ENCODE data around the gene RNGTT.

Gene RNGTT

GRCh38 chr6:88867841-88868731 is 95.3 kb downstream of the RNGTT start:
- Mint-ChIP-seq H3K27me3 (ENCODE audit: low read depth) (no peaks in the 10 kb centered on the region), H3K9me3 (no peaks in the 10 kb centered on the region), H3K36me3 (ENCODE audit: low read depth) (no peaks in the 10 kb centered on the region), H3K4me3 (no peak overlapping the region), H3K27ac (peak overlapping the region; percentile 80 to 89 (median 84)), H3K4me1 (peaks cover 19% of the 10 kb centered on the region)
- TF ChIP-seq CTCF (IDR thresholded peaks at IDR 0.05; ENCODE audit: unreplicated experiment in 3 of 3): no peak

DNA sequence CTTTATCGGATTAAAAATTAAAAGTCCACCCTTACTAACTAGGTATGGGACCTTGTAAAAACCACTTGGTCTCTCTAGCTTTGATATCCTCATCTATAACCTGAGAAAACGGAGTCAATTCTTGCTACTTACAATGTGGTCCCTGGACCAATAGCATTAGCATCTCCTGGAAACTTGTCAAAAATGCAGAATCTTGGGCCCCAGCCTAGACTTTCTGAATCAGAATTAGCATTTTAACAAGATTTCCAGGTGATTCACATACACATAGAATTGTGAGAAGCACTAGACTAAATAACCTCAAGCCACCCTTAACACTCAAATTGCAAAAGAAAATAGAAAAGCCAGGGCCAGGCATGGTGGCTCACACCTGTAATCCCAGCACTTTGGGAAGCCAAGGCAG is 96.6 kb downstream of the RNGTT start:
- H3K27me3 Mint-ChIP-seq (ENCODE audit: low read depth): no peaks in the 10 kb centered on the region
- H3K9me3 Mint-ChIP-seq: no peaks in the 10 kb centered on the region
- H3K4me1 Mint-ChIP-seq: peaks cover 23% of the 10 kb centered on the region
- peaks cover 9% of the 10 kb centered on the region for H3K36me3 Mint-ChIP-seq (ENCODE audit: low read depth)
- H3K4me3 Mint-ChIP-seq: no peak overlapping the region
- peak overlapping the region in 1 of 3 experiments; percentile 62 for H3K27ac Mint-ChIP-seq
- TF ChIP-seq CTCF (IDR thresholded peaks at IDR 0.05; ENCODE audit: unreplicated experiment in 3 of 3): no peak

DNA sequence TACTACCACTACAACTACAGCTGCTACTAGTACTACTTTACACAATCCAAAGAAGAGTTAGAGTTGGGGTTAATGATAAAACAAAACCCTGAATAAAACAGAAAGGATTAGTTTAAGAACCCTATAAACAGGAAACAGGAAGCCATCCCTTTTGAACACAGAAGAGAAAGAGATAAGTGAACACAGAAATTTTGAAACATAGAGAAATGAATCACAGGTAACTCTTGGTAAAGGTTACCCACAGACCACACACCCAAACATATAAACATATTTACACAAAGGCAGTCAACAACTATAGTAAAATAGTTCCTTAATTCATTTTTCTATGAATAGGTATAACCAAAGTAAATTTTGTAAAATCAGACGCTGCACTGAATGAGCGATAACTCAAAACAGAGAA is 98.1 kb downstream of the RNGTT start:
- H3K27me3 Mint-ChIP-seq (ENCODE audit: low read depth): no peaks in the 10 kb centered on the region
- peaks cover 9% of the 10 kb centered on the region for H3K36me3 Mint-ChIP-seq (ENCODE audit: low read depth)
- H3K4me3 Mint-ChIP-seq: no peak overlapping the region
- no peak for TF ChIP-seq CTCF (IDR thresholded peaks at IDR 0.05; ENCODE audit: unreplicated experiment in 3 of 3)
- peak overlapping the region in 1 of 3 experiments; percentile 34 for H3K27ac Mint-ChIP-seq
- H3K4me1 Mint-ChIP-seq: peaks cover 22% of the 10 kb centered on the region
- no peaks in the 10 kb centered on the region for H3K9me3 Mint-ChIP-seq

DNA sequence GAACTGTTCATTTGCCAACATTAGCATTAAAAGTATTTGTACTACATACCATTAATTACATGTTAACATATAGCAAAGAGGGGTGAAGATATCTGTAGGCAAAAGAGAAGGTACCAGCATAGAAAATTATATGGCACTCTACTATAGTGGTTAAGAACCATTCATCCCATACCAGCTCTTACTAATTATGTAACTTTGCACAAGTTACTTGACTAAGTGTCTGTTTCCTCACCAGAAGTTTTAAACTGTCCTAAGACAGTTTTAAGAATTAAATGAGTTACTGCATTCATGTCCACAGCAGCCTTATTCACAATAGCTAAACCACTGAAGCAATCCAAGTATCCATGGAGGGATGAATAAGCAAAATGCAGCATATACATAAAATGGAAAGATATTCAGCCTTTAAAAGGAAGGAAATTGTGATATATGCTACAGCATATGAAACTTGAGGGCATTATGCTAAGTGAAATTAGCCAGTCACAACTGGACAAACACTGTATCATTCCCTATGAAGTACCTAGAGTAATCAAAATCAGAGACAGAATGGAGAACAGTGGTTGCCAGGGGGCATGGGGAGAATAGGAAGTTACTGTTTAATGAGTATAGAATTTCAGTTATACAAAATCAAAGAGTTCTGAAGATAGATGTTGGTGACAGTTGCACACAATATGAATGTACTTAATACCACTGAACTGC is 98.9 kb downstream of the RNGTT start:
- H3K9me3 Mint-ChIP-seq: no peaks in the 10 kb centered on the region
- TF ChIP-seq CTCF (IDR thresholded peaks at IDR 0.05; ENCODE audit: unreplicated experiment in 3 of 3): no peak
- H3K27me3 Mint-ChIP-seq (ENCODE audit: low read depth): no peaks in the 10 kb centered on the region
- no peak overlapping the region for H3K27ac Mint-ChIP-seq
- peaks cover 9% of the 10 kb centered on the region for H3K36me3 Mint-ChIP-seq (ENCODE audit: low read depth)
- H3K4me3 Mint-ChIP-seq: no peak overlapping the region
- H3K4me1 Mint-ChIP-seq: peaks cover 22% of the 10 kb centered on the region

- peaks cover 9% of the 10 kb centered on the region for H3K36me3 Mint-ChIP-seq (ENCODE audit: low read depth)
- no peaks in the 10 kb centered on the region for H3K27me3 Mint-ChIP-seq (ENCODE audit: low read depth)
- H3K9me3 Mint-ChIP-seq: no peaks in the 10 kb centered on the region
- no peak for TF ChIP-seq CTCF (IDR thresholded peaks at IDR 0.05; ENCODE audit: unreplicated experiment in 3 of 3)
- H3K4me1 Mint-ChIP-seq: peaks cover 33% of the 10 kb centered on the region
- no peak overlapping the region for H3K27ac Mint-ChIP-seq
- H3K4me3 Mint-ChIP-seq: no peak overlapping the region
Measured at GRCh38 chr6:88860310-88860709, 103.1 kb downstream of the RNGTT start.

Measured in nephron (organoid).